ENCODE results near the gene KRTAP4-11. TPM values are rescaled to one million over a fixed set of nuclear protein-coding genes. Genes with fewer than 3 reads are reported as not detected.
"Not testable (repeated sequence)": the region's sequence is repeated elsewhere in the genome, so short reads cannot be mapped to it uniquely, and the experiment has no call there.

The KRTAP4-11 gene
- total RNA-seq, 4 donors from 2014 or later = not detected

- no peaks in the 10 kb centered on the region for H3K4me1 ChIP-seq
- no peak overlapping the region for H3K4me3 ChIP-seq
- in situ Hi-C loops (cut with MboI; ENCODE audit: low sequenced_read_pairs in 4 of 4) (no loop called here), intact Hi-C loops (cut with DNase I; ENCODE audit: low total_unique reads) (no loop called here)
- H3K27me3 ChIP-seq = peaks cover 0 to 4% (median 0%) of the 10 kb centered on the region in 3 donors
- H3K36me3 ChIP-seq = no peaks in the 10 kb centered on the region
- ATAC-seq (no peak), DNase-seq (no peak)
- H3K27ac ChIP-seq = no peak overlapping the region
- TF ChIP-seq, protein P1, sequence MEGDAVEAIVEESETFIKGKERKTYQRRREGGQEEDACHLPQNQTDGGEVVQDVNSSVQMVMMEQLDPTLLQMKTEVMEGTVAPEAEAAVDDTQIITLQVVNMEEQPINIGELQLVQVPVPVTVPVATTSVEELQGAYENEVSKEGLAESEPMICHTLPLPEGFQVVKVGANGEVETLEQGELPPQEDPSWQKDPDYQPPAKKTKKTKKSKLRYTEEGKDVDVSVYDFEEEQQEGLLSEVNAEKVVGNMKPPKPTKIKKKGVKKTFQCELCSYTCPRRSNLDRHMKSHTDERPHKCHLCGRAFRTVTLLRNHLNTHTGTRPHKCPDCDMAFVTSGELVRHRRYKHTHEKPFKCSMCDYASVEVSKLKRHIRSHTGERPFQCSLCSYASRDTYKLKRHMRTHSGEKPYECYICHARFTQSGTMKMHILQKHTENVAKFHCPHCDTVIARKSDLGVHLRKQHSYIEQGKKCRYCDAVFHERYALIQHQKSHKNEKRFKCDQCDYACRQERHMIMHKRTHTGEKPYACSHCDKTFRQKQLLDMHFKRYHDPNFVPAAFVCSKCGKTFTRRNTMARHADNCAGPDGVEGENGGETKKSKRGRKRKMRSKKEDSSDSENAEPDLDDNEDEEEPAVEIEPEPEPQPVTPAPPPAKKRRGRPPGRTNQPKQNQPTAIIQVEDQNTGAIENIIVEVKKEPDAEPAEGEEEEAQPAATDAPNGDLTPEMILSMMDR (IDR thresholded peaks at IDR 0.05 in 4 of 5, conservative IDR thresholded peaks at IDR 0.05 in 1 of 5) = no peak
- TF ChIP-seq POLR2A (IDR thresholded peaks at IDR 0.05) = no peak
- no peaks in the 10 kb centered on the region for H3K9me3 ChIP-seq
These were observed 6.9 kb upstream of the KRTAP4-11 start for GRCh38 chr17:41125064-41125463.

GRCh38 chr17:41123991-41124371 lies 5.8 kb upstream of the KRTAP4-11 start, which contains the start of gene KRTAP4-12:
KRTAP4-12 (minus strand) TSS chr17:41124182; CDS start chr17:41124122, 60 bp downstream.
- H3K4me1 ChIP-seq; H3K4me3 ChIP-seq; H3K36me3 ChIP-seq; intact Hi-C loops (cut with DNase I; ENCODE audit: low total_unique reads); H3K9me3 ChIP-seq; DNase-seq; ATAC-seq; H3K27me3 ChIP-seq; in situ Hi-C loops (cut with MboI; ENCODE audit: low sequenced_read_pairs in 4 of 4); H3K27ac ChIP-seq: not testable (repeated sequence)

DNA sequence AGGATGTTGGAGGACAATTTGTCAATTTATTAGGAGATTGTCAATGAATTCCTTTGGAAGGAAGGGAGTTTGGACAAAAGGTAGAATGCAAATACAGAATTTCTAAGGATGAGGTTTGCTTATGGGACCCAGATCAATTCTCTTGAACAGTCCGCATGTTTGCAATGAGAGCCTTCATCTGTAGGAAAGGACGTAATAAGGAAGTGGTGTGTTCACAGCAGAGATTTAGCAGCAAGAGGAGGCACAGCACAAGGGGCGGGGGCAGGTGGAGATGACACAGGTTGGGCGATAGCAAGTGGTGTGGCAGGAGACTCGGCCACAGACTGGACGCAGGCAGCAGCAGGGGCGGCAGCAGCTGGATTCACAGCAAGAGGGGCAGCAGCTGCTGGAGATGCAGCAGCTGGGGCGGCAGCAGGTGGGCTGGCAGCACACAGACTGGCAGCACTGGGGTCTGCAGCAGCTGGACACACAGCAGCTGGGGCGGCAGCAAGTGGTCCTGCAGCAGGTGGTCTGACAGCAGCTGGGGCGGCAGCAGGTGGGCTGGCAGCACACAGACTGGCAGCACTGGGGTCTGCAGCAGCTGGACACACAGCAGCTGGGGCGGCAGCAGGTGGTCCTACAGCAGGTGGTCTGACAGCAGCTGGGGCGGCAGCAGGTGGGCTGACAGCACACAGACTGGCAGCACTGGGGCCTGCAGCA lies 5.3 kb upstream of the KRTAP4-11 start:
- H3K4me3 ChIP-seq; H3K36me3 ChIP-seq; H3K27ac ChIP-seq; ATAC-seq; DNase-seq; H3K4me1 ChIP-seq; intact Hi-C loops (cut with DNase I; ENCODE audit: low total_unique reads); H3K9me3 ChIP-seq; H3K27me3 ChIP-seq; in situ Hi-C loops (cut with MboI; ENCODE audit: low sequenced_read_pairs in 4 of 4): not testable (repeated sequence)

GRCh38 chr17:41121742-41122141 lies 3.6 kb upstream of the KRTAP4-11 start:
- in situ Hi-C loops (cut with MboI; ENCODE audit: low sequenced_read_pairs in 4 of 4) = no loop called here
- ATAC-seq = no peak
- TF ChIP-seq, protein P1 (IDR thresholded peaks at IDR 0.05 in 4 of 5, conservative IDR thresholded peaks at IDR 0.05 in 1 of 5) = no peak
- no peak for TF ChIP-seq POLR2A (IDR thresholded peaks at IDR 0.05)

GRCh38 chr17:41119696-41120690 lies 1.8 kb upstream of the KRTAP4-11 start:
- H3K4me3 ChIP-seq; H3K27ac ChIP-seq; ATAC-seq; H3K36me3 ChIP-seq; H3K4me1 ChIP-seq; H3K27me3 ChIP-seq; intact Hi-C loops (cut with DNase I; ENCODE audit: low total_unique reads); H3K9me3 ChIP-seq; in situ Hi-C loops (cut with MboI; ENCODE audit: low sequenced_read_pairs in 4 of 4); DNase-seq: not testable (repeated sequence)

More at GRCh38 chr17:41121742-41122141, 3.6 kb upstream of the KRTAP4-11 start:
- Histone ChIP-seq H3K36me3 (no peaks in the 10 kb centered on the region), H3K9me3 (no peaks in the 10 kb centered on the region), H3K27ac (no peak overlapping the region), H3K4me3 (no peak overlapping the region), H3K4me1 (no peaks in the 10 kb centered on the region), H3K27me3 (peaks cover 0 to 7% (median 0%) of the 10 kb centered on the region in 3 donors)
- DNase-seq = no peak
- intact Hi-C loops (cut with DNase I; ENCODE audit: low total_unique reads) = no loop called here

GRCh38 chr17:41118721-41119120 lies 548 bp upstream of the KRTAP4-11 start:
- no peaks in the 10 kb centered on the region for H3K36me3 ChIP-seq
- H3K27me3 ChIP-seq = peaks cover 0 to 2% (median 2%) of the 10 kb centered on the region in 3 donors
- no peak for TF ChIP-seq POLR2A (IDR thresholded peaks at IDR 0.05)
- TF ChIP-seq, protein P1 (IDR thresholded peaks at IDR 0.05 in 4 of 5, conservative IDR thresholded peaks at IDR 0.05 in 1 of 5) = no peak
- DNase-seq = no peak
- H3K27ac ChIP-seq = no peak overlapping the region
- H3K9me3 ChIP-seq = no peaks in the 10 kb centered on the region
- no peak for ATAC-seq
- no peaks in the 10 kb centered on the region for H3K4me1 ChIP-seq
- H3K4me3 ChIP-seq = no peak overlapping the region
- in situ Hi-C loops (cut with MboI; ENCODE audit: low sequenced_read_pairs in 4 of 4) = no loop called here
- intact Hi-C loops (cut with DNase I; ENCODE audit: low total_unique reads) = no loop called here

All from gastrocnemius medialis (tissue), 4 donors.